Measurements from ENCODE around the gene CGB7.

Gene CGB7

GRCh38 chr19:49057636-49058234, at the start of gene CGB7:
Gene CGB7, minus strand, starts transcription at chr19:49057749. Its CDS starts 2,374 bp downstream, at chr19:49055375.
- Histone ChIP-seq H3K36me3 (ENCODE audit: control insufficient read depth, low read length) (no peaks in the 10 kb centered on the region), H3K79me2 (ENCODE audit: control insufficient read depth, low read length) (no peaks in the 10 kb centered on the region), H3K9me2 (replicated peaks; ENCODE audit: control insufficient read depth, low read length) (no peaks in the 10 kb centered on the region), H3K4me2 (ENCODE audit: low read length) (peak within 1 kb of the TSS; percentile 65), H3K27ac (ENCODE audit: low read depth, low read length) (no peak within 1 kb of the TSS), H3K4me1 (ENCODE audit: control insufficient read depth, low read length) (peaks cover 12% of the 10 kb centered on the region), H3K27me3 (ENCODE audit: control insufficient read depth, low read length) (peaks cover 59% of the 10 kb centered on the region), H3K9me3 (ENCODE audit: control insufficient read depth, insufficient read depth, low read length) (no peaks in the 10 kb centered on the region), H3F3A (ENCODE audit: control insufficient read depth, insufficient read depth) (no peaks in the 10 kb centered on the region), H4K20me1 (ENCODE audit: control insufficient read depth, insufficient read depth, low read depth, low read length) (no peaks in the 10 kb centered on the region), H3K4me3 (ENCODE audit: low read length) (peak within 1 kb of the TSS; percentile 64; the same call in 1 of the 2 replicates)
- no peak for TF ChIP-seq EZH2phosphoT487 (IDR thresholded peaks at IDR 0.05; ENCODE audit: borderline replicate concordance, low read length)
- no peak for TF ChIP-seq CTCF (IDR thresholded peaks at IDR 0.05; ENCODE audit: low read depth, low read length, poor library complexity, severe bottlenecking)

- H3K9me3 ChIP-seq (ENCODE audit: control insufficient read depth, insufficient read depth, low read length): no peaks in the 10 kb centered on the region
- TF ChIP-seq EZH2phosphoT487 (IDR thresholded peaks at IDR 0.05; ENCODE audit: borderline replicate concordance, low read length) (no peak), CTCF (IDR thresholded peaks at IDR 0.05; ENCODE audit: low read depth, low read length, poor library complexity, severe bottlenecking) (peak; percentile 99)
- H3K4me1 ChIP-seq (ENCODE audit: control insufficient read depth, low read length): no peaks in the 10 kb centered on the region
- H4K20me1 ChIP-seq (ENCODE audit: control insufficient read depth, insufficient read depth, low read depth, low read length): peaks cover 15% of the 10 kb centered on the region
- H3F3A ChIP-seq (ENCODE audit: control insufficient read depth, insufficient read depth): peaks cover 30% of the 10 kb centered on the region
- H3K4me3 ChIP-seq (ENCODE audit: low read length): no peak overlapping the region
- H3K9me2 ChIP-seq (replicated peaks; ENCODE audit: control insufficient read depth, low read length): no peaks in the 10 kb centered on the region
- no peaks in the 10 kb centered on the region for H3K27me3 ChIP-seq (ENCODE audit: control insufficient read depth, low read length)
- H3K79me2 ChIP-seq (ENCODE audit: control insufficient read depth, low read length): no peaks in the 10 kb centered on the region
- H3K4me2 ChIP-seq (ENCODE audit: low read length): no peak overlapping the region
- H3K36me3 ChIP-seq (ENCODE audit: control insufficient read depth, low read length): peaks cover 78% of the 10 kb centered on the region
- no peak overlapping the region for H3K27ac ChIP-seq (ENCODE audit: low read depth, low read length)
These were observed 49.1 kb upstream of the CGB7 start for GRCh38 chr19:49106648-49107135.

- Histone ChIP-seq H3K36me3 (ENCODE audit: control insufficient read depth, low read length) (peaks cover 96% of the 10 kb centered on the region), H4K20me1 (ENCODE audit: control insufficient read depth, insufficient read depth, low read depth, low read length) (peaks cover 15% of the 10 kb centered on the region), H3K4me3 (ENCODE audit: low read length) (no peak overlapping the region), H3F3A (ENCODE audit: control insufficient read depth, insufficient read depth) (peaks cover 14% of the 10 kb centered on the region), H3K9me3 (ENCODE audit: control insufficient read depth, insufficient read depth, low read length) (no peaks in the 10 kb centered on the region), H3K27ac (ENCODE audit: low read depth, low read length) (no peak overlapping the region), H3K27me3 (ENCODE audit: control insufficient read depth, low read length) (no peaks in the 10 kb centered on the region), H3K79me2 (ENCODE audit: control insufficient read depth, low read length) (peaks cover 4% of the 10 kb centered on the region), H3K9me2 (replicated peaks; ENCODE audit: control insufficient read depth, low read length) (no peaks in the 10 kb centered on the region), H3K4me2 (ENCODE audit: low read length) (no peak overlapping the region), H3K4me1 (ENCODE audit: control insufficient read depth, low read length) (no peaks in the 10 kb centered on the region)
- TF ChIP-seq CTCF (IDR thresholded peaks at IDR 0.05; ENCODE audit: low read depth, low read length, poor library complexity, severe bottlenecking): no peak
- TF ChIP-seq EZH2phosphoT487 (IDR thresholded peaks at IDR 0.05; ENCODE audit: borderline replicate concordance, low read length): no peak
These were observed 46.8 kb upstream of the CGB7 start for GRCh38 chr19:49104229-49104864.

Data from DOHH2 (cell line).